Measurements from ENCODE around the gene TP63. TPM values are rescaled to one million over a fixed set of nuclear protein-coding genes. Genes with fewer than 3 reads are reported as not detected.

Gene TP63
- polyA plus RNA-seq, 1 donor from 2014 or later: 0.12 TPM

DNA sequence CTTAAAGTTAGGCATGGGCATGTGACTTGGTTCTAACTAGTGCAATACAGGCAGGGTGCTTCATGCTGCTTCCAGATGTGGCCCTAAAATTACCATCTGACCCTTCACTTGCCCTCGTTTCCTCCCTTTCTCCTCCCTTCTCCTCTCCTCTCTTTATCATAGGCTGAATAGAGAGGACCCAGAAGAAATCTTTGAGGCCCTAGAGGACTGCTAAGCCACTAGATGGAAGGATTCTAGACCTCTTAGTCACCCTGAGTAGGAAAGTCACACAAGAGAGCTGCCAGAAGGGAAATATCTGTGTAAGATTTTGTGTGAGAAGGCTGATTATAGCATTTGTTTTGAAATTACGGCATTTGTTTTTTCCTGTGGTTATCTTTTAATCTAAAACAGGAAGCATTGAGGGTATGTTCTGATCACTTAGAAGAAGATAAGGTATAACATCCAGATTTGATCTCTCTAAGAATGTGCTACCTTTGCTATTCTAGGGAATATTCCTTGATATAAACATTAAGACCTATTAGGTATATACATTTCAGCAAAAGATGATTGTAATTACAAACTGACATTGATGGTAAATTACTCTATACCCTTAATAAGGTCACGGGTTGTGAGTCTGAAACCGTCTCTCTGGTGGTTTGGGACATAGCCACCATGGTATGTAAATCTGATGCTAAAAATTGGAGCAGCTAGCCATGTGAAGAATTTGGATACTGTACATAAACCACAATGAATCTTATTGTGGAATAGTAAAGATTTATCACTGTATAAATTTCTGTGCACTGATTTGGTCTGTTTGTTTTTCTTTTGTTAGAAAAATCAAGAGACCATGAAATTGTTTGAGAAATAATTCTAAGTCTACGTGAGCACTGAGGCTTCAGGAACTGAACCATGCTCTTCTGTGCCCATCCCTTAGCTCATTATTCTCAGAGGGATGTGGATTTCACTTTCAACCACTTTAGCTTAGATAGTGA, 84.1 kb downstream of the TP63 start:
- Histone ChIP-seq H3K9ac (ENCODE audit: low read length) (no peak overlapping the region), H3K27me3 (ENCODE audit: insufficient read depth, low read depth, low read length) (no peaks in the 10 kb centered on the region), H3K9me2 (ENCODE audit: insufficient read depth, low read length) (no peaks in the 10 kb centered on the region)

DNA sequence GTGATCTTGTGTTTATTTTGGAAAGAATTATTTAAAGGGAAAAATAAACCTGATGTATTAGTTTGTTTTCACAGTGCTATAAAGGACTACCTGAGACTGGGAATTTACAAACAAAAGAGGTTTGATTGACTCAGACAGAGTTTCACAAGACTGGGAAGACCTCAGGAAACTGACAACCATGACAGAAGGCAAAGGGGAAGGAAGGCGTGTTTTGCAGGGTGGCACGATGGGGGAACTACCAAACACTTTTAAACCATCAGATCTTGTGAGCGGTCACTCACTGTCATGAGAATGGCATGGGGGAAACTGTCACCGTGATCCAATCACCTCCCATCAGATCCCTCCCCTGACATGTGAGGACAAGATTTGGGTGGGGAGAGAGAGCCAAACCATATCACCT, 87.0 kb downstream of the TP63 start:
- H3K9me2 ChIP-seq (ENCODE audit: insufficient read depth, low read length): no peaks in the 10 kb centered on the region
- no peak overlapping the region for H3K4me2 ChIP-seq (ENCODE audit: low read length)
- H4K20me1 ChIP-seq (ENCODE audit: insufficient read depth): no peaks in the 10 kb centered on the region
- H3K36me3 ChIP-seq (ENCODE audit: insufficient read depth, low read length): no peaks in the 10 kb centered on the region
- no peak overlapping the region for H3K9ac ChIP-seq (ENCODE audit: low read length)
- no peak overlapping the region for H3K27ac ChIP-seq (ENCODE audit: low read length)
- no peak overlapping the region for H2AFZ ChIP-seq (ENCODE audit: low read depth, low read length)
- no peak overlapping the region for H3K4me3 ChIP-seq (ENCODE audit: low read length)
- H3K79me2 ChIP-seq (replicated peaks; ENCODE audit: insufficient read depth, low read length): no peaks in the 10 kb centered on the region
- H3F3A ChIP-seq (ENCODE audit: insufficient read depth, low read length, poor library complexity, severe bottlenecking): no peaks in the 10 kb centered on the region
- H3K27me3 ChIP-seq (ENCODE audit: insufficient read depth, low read depth, low read length): no peaks in the 10 kb centered on the region
- H3K9me3 ChIP-seq (ENCODE audit: low read length): no peaks in the 10 kb centered on the region
- TF ChIP-seq RAD21 (conservative IDR thresholded peaks at IDR 0.05): no peak
- TF ChIP-seq MXI1 (conservative IDR thresholded peaks at IDR 0.05; ENCODE audit: poor library complexity, severe bottlenecking): no peak
- no peak for TF ChIP-seq SMC3 (conservative IDR thresholded peaks at IDR 0.05; ENCODE audit: poor library complexity)
- TF ChIP-seq, protein P1, sequence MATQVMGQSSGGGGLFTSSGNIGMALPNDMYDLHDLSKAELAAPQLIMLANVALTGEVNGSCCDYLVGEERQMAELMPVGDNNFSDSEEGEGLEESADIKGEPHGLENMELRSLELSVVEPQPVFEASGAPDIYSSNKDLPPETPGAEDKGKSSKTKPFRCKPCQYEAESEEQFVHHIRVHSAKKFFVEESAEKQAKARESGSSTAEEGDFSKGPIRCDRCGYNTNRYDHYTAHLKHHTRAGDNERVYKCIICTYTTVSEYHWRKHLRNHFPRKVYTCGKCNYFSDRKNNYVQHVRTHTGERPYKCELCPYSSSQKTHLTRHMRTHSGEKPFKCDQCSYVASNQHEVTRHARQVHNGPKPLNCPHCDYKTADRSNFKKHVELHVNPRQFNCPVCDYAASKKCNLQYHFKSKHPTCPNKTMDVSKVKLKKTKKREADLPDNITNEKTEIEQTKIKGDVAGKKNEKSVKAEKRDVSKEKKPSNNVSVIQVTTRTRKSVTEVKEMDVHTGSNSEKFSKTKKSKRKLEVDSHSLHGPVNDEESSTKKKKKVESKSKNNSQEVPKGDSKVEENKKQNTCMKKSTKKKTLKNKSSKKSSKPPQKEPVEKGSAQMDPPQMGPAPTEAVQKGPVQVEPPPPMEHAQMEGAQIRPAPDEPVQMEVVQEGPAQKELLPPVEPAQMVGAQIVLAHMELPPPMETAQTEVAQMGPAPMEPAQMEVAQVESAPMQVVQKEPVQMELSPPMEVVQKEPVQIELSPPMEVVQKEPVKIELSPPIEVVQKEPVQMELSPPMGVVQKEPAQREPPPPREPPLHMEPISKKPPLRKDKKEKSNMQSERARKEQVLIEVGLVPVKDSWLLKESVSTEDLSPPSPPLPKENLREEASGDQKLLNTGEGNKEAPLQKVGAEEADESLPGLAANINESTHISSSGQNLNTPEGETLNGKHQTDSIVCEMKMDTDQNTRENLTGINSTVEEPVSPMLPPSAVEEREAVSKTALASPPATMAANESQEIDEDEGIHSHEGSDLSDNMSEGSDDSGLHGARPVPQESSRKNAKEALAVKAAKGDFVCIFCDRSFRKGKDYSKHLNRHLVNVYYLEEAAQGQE (IDR thresholded peaks at IDR 0.05; ENCODE audit: borderline replicate concordance): no peak
- TF ChIP-seq EP300 (conservative IDR thresholded peaks at IDR 0.05; ENCODE audit: poor library complexity, severe bottlenecking): no peak
- TF ChIP-seq TAF1 (IDR thresholded peaks at IDR 0.05; ENCODE audit: low read depth): no peak
- TF ChIP-seq, protein P2, sequence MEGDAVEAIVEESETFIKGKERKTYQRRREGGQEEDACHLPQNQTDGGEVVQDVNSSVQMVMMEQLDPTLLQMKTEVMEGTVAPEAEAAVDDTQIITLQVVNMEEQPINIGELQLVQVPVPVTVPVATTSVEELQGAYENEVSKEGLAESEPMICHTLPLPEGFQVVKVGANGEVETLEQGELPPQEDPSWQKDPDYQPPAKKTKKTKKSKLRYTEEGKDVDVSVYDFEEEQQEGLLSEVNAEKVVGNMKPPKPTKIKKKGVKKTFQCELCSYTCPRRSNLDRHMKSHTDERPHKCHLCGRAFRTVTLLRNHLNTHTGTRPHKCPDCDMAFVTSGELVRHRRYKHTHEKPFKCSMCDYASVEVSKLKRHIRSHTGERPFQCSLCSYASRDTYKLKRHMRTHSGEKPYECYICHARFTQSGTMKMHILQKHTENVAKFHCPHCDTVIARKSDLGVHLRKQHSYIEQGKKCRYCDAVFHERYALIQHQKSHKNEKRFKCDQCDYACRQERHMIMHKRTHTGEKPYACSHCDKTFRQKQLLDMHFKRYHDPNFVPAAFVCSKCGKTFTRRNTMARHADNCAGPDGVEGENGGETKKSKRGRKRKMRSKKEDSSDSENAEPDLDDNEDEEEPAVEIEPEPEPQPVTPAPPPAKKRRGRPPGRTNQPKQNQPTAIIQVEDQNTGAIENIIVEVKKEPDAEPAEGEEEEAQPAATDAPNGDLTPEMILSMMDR (IDR thresholded peaks at IDR 0.05; ENCODE audit: poor library complexity, severe bottlenecking): no peak
- no peak for TF ChIP-seq EZH2 (IDR thresholded peaks at IDR 0.05; ENCODE audit: borderline replicate concordance, insufficient read depth, low read length, poor library complexity, severe bottlenecking)

More for the DNA sequence above, 84.1 kb downstream of the TP63 start:
- Histone ChIP-seq H3K4me2 (ENCODE audit: low read length) (no peak overlapping the region), H3K4me3 (ENCODE audit: low read length) (no peak overlapping the region), H2AFZ (ENCODE audit: low read depth, low read length) (no peak overlapping the region), H3F3A (ENCODE audit: insufficient read depth, low read length, poor library complexity, severe bottlenecking) (no peaks in the 10 kb centered on the region), H3K36me3 (ENCODE audit: insufficient read depth, low read length) (no peaks in the 10 kb centered on the region), H3K9me3 (ENCODE audit: low read length) (no peaks in the 10 kb centered on the region), H3K27ac (ENCODE audit: low read length) (no peak overlapping the region), H3K79me2 (replicated peaks; ENCODE audit: insufficient read depth, low read length) (no peaks in the 10 kb centered on the region), H4K20me1 (ENCODE audit: insufficient read depth) (no peaks in the 10 kb centered on the region)
- TF ChIP-seq, protein P2 (IDR thresholded peaks at IDR 0.05; ENCODE audit: poor library complexity, severe bottlenecking): no peak
- TF ChIP-seq, protein P1 (IDR thresholded peaks at IDR 0.05; ENCODE audit: borderline replicate concordance): no peak
- TF ChIP-seq EZH2 (IDR thresholded peaks at IDR 0.05; ENCODE audit: borderline replicate concordance, insufficient read depth, low read length, poor library complexity, severe bottlenecking): no peak
- no peak for TF ChIP-seq SMC3 (conservative IDR thresholded peaks at IDR 0.05; ENCODE audit: poor library complexity)
- TF ChIP-seq MXI1 (conservative IDR thresholded peaks at IDR 0.05; ENCODE audit: poor library complexity, severe bottlenecking): no peak
- TF ChIP-seq POLR2AphosphoS5 (IDR thresholded peaks at IDR 0.05): no peak
- TF ChIP-seq TAF1 (IDR thresholded peaks at IDR 0.05; ENCODE audit: low read depth): no peak
- TF ChIP-seq RAD21 (conservative IDR thresholded peaks at IDR 0.05): no peak
- no peak for TF ChIP-seq EP300 (conservative IDR thresholded peaks at IDR 0.05; ENCODE audit: poor library complexity, severe bottlenecking)
